PFSK-1 (cell line): Measurements from ENCODE around the gene NDST1.

Experiments used
- FOXP2 ChIP-seq: optimal IDR thresholded peaks from 2 replicates; pipeline ENCODE3; 2011; ENCODE audit warnings: borderline replicate concordance, control low read depth, inconsistent platforms; ENCODE audit not compliant: insufficient read depth; ENCODE audit errors: extremely low read length, extremely low read depth
- POLR2AphosphoS5 ChIP-seq: IDR thresholded peaks from 2 replicates; pipeline ENCODE4 v1.6.1; 2012; ENCODE audit warnings: low read depth, mild to moderate bottlenecking, control low read depth, low read length, moderate library complexity
- REST ChIP-seq, 2 experiments: IDR thresholded peaks; 2 replicates each; pipeline versions ENCODE4 v1.6.1 to v1.8.0; 2011 to 2012; ENCODE audit warnings: low read depth in 2 of 2, low read length in 2 of 2, control low read depth in 1 of 2, inconsistent platforms in 1 of 2, mild to moderate bottlenecking in 1 of 2, moderate library complexity in 1 of 2; ENCODE audit not compliant: insufficient read depth in 1 of 2
- SIN3A ChIP-seq: IDR thresholded peaks from 2 replicates; pipeline ENCODE4 v1.6.1; 2012; ENCODE audit warnings: mild to moderate bottlenecking, low read length, moderate library complexity, borderline replicate concordance; ENCODE audit not compliant: insufficient read depth
- TAF1 ChIP-seq: IDR thresholded peaks from 2 replicates; pipeline ENCODE4 v1.6.1; 2012; ENCODE audit warnings: low read length, control low read depth, borderline replicate concordance; ENCODE audit not compliant: insufficient read depth

The NDST1 gene

DNA sequence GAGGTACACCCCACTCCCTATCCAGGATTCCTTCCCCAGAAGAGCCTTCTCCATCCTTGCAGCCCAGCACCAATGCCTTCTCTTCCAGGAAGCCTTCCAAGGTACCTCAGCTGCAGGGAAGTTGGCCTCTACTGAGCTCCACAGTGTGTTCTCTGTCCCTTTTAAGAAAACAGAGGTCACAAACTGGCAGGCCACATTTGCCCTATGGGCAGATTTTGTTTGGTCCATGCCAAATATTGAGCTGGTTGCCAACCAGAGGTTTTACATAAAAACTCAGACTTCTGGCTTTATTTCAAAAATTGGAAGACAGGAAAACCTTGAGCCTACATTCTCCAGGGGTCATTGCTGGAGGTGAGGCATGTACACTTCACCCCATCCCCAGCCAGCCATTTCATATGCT is 9.0 kb upstream of the NDST1 start:
- TF ChIP-seq FOXP2, result no peak
- TF ChIP-seq POLR2AphosphoS5, result no peak
- no peak for TF ChIP-seq SIN3A
- TF ChIP-seq REST (IDR thresholded peaks at IDR 0.05; ENCODE audit: insufficient read depth in 1 of 2, low read depth in 2 of 2, low read length in 2 of 2), result no peak
- TF ChIP-seq TAF1, result no peak

- no peak for TF ChIP-seq POLR2AphosphoS5
- TF ChIP-seq REST (IDR thresholded peaks at IDR 0.05; ENCODE audit: insufficient read depth in 1 of 2, low read depth in 2 of 2, low read length in 2 of 2), result no peak
- no peak for TF ChIP-seq TAF1
- TF ChIP-seq FOXP2, result no peak
- no peak for TF ChIP-seq SIN3A
These were observed 8.4 kb upstream of the NDST1 start for GRCh38 chr5:150499437-150499956.

- no peak for TF ChIP-seq FOXP2
- TF ChIP-seq SIN3A, result no peak
- TF ChIP-seq REST (IDR thresholded peaks at IDR 0.05; ENCODE audit: insufficient read depth in 1 of 2, low read depth in 2 of 2, low read length in 2 of 2), result no peak
- TF ChIP-seq TAF1, result no peak
- TF ChIP-seq POLR2AphosphoS5, result no peak
These were observed 7.5 kb upstream of the NDST1 start for GRCh38 chr5:150500328-150500841.

- no peak for TF ChIP-seq REST (IDR thresholded peaks at IDR 0.05; ENCODE audit: insufficient read depth in 1 of 2, low read depth in 2 of 2, low read length in 2 of 2)
- no peak for TF ChIP-seq FOXP2
- no peak for TF ChIP-seq TAF1
- no peak for TF ChIP-seq POLR2AphosphoS5
- no peak for TF ChIP-seq SIN3A
These were observed 7.0 kb upstream of the NDST1 start for GRCh38 chr5:150500905-150501304.
